ENCODE data around the gene POU2AF1.
A peak's percentile ranks its signal among the peaks of the same experiment; 100 is the strongest.

Gene POU2AF1, protein sequence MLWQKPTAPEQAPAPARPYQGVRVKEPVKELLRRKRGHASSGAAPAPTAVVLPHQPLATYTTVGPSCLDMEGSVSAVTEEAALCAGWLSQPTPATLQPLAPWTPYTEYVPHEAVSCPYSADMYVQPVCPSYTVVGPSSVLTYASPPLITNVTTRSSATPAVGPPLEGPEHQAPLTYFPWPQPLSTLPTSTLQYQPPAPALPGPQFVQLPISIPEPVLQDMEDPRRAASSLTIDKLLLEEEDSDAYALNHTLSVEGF

GRCh38 chr11:111378861-111379601 is at the start of gene POU2AF1:
TSS of gene POU2AF1 (minus strand) at chr11:111379275. CDS start at chr11:111379177, 98 bp downstream.
- H3K27me3 ChIP-seq, result no peaks in the 10 kb centered on the region
- H3K27ac ChIP-seq, result peak within 1 kb of the TSS in 10 of 11 experiments; percentile 57 to 100 (median 98); a peak in 21 of 22 replicates
- TF ChIP-seq Cebpa-rat (IDR thresholded peaks at IDR 0.05), result no peak
- peaks cover 0 to 8% (median 0%) of the 10 kb centered on the region in 11 experiments; a peak in 6 of 22 replicates for H3K9me3 ChIP-seq (replicated peaks in 1 of 11)
- peak within 1 kb of the TSS; percentile 85 to 100 (median 96) for H3K4me2 ChIP-seq
- H3K4me1 ChIP-seq, result peaks cover 22 to 90% (median 76%) of the 10 kb centered on the region in 10 experiments
- peak within 1 kb of the TSS; percentile 58 to 98 (median 93); a peak in 21 of 22 replicates for H3K9ac ChIP-seq
- no peaks in the 10 kb centered on the region for H4K20me1 ChIP-seq
- H3K36me3 ChIP-seq, result peaks cover 0 to 16% (median 5%) of the 10 kb centered on the region in 11 experiments; a peak in 7 of 22 replicates
- peak within 1 kb of the TSS; percentile 40 to 70 (median 61) for H3K4me3 ChIP-seq

GRCh38 chr11:111428113-111428876 is 49.2 kb upstream of the POU2AF1 start:
- H3K9me3 ChIP-seq (replicated peaks in 1 of 11), result no peaks in the 10 kb centered on the region
- H3K36me3 ChIP-seq, result no peaks in the 10 kb centered on the region
- peak overlapping the region in 4 of 11 experiments; percentile 11 to 44 (median 44); a peak in 3 of 22 replicates for H3K9ac ChIP-seq
- no peak for TF ChIP-seq Cebpa-rat (IDR thresholded peaks at IDR 0.05)
- no peaks in the 10 kb centered on the region for H3K27me3 ChIP-seq
- H3K4me1 ChIP-seq, result peaks cover 0 to 74% (median 40%) of the 10 kb centered on the region in 10 experiments; a peak in 16 of 20 replicates
- H3K27ac ChIP-seq, result peak overlapping the region in 6 of 11 experiments; percentile 5 to 65 (median 60); a peak in 10 of 22 replicates
- H4K20me1 ChIP-seq, result no peaks in the 10 kb centered on the region
- H3K4me2 ChIP-seq, result peak overlapping the region in 9 of 11 experiments; percentile 11 to 88 (median 76); a peak in 17 of 22 replicates
- no peak overlapping the region for H3K4me3 ChIP-seq

GRCh38 chr11:111427471-111427912 is 48.4 kb upstream of the POU2AF1 start:
- Histone ChIP-seq H3K9me3 (replicated peaks in 1 of 11) (no peaks in the 10 kb centered on the region), H3K27ac (peak overlapping the region in 6 of 11 experiments; percentile 5 to 65 (median 60); a peak in 10 of 22 replicates), H3K9ac (peak overlapping the region in 4 of 11 experiments; percentile 11 to 44 (median 44); a peak in 7 of 22 replicates), H3K4me2 (peak overlapping the region in 9 of 11 experiments; percentile 11 to 88 (median 76); a peak in 17 of 22 replicates), H3K4me1 (peaks cover 0 to 82% (median 48%) of the 10 kb centered on the region in 10 experiments; a peak in 16 of 20 replicates), H3K27me3 (no peaks in the 10 kb centered on the region), H3K4me3 (no peak overlapping the region), H4K20me1 (no peaks in the 10 kb centered on the region), H3K36me3 (no peaks in the 10 kb centered on the region)
- TF ChIP-seq Cebpa-rat (IDR thresholded peaks at IDR 0.05), result no peak

- H3K4me2 ChIP-seq, result peak overlapping the region in 8 of 11 experiments; percentile 58 to 88 (median 79); a peak in 16 of 22 replicates
- H3K9ac ChIP-seq, result peak overlapping the region in 1 of 11 experiments; percentile 43; a peak in 1 of 22 replicates
- H3K36me3 ChIP-seq, result no peaks in the 10 kb centered on the region
- peaks cover 0 to 91% (median 57%) of the 10 kb centered on the region in 10 experiments; a peak in 16 of 20 replicates for H3K4me1 ChIP-seq
- peak overlapping the region in 4 of 11 experiments; percentile 56 to 65 (median 64); a peak in 4 of 22 replicates for H3K27ac ChIP-seq
- H3K27me3 ChIP-seq, result no peaks in the 10 kb centered on the region
- no peaks in the 10 kb centered on the region for H4K20me1 ChIP-seq
- H3K9me3 ChIP-seq (replicated peaks in 1 of 11), result no peaks in the 10 kb centered on the region
- TF ChIP-seq Cebpa-rat (IDR thresholded peaks at IDR 0.05), result no peak
- H3K4me3 ChIP-seq, result no peak overlapping the region
Observed at GRCh38 chr11:111426617-111427016, 47.5 kb upstream of the POU2AF1 start.

- Histone ChIP-seq H4K20me1 (no peaks in the 10 kb centered on the region), H3K9me3 (replicated peaks in 1 of 11) (peaks cover 0 to 15% (median 0%) of the 10 kb centered on the region in 11 experiments; a peak in 7 of 22 replicates), H3K4me3 (no peak overlapping the region), H3K4me2 (peak overlapping the region in 6 of 11 experiments; percentile 36 to 92 (median 90); a peak in 10 of 22 replicates), H3K27me3 (no peaks in the 10 kb centered on the region), H3K36me3 (no peaks in the 10 kb centered on the region), H3K27ac (no peak overlapping the region), H3K4me1 (peaks cover 16 to 98% (median 76%) of the 10 kb centered on the region in 10 experiments), H3K9ac (no peak overlapping the region; a peak in 1 of 22 replicates)
- TF ChIP-seq Cebpa-rat (IDR thresholded peaks at IDR 0.05), result no peak
Observed at GRCh38 chr11:111423250-111423615, 44.2 kb upstream of the POU2AF1 start.

GRCh38 chr11:111422494-111423249 is 43.6 kb upstream of the POU2AF1 start:
- TF ChIP-seq Cebpa-rat (IDR thresholded peaks at IDR 0.05), result no peak
- H3K4me2 ChIP-seq, result peak overlapping the region in 8 of 11 experiments; percentile 15 to 92 (median 89); a peak in 15 of 22 replicates
- H3K4me3 ChIP-seq, result no peak overlapping the region
- H3K27me3 ChIP-seq, result no peaks in the 10 kb centered on the region
- peaks cover 21 to 98% (median 76%) of the 10 kb centered on the region in 10 experiments for H3K4me1 ChIP-seq
- no peaks in the 10 kb centered on the region for H4K20me1 ChIP-seq
- H3K9me3 ChIP-seq (replicated peaks in 1 of 11), result peaks cover 0 to 15% (median 0%) of the 10 kb centered on the region in 11 experiments; a peak in 7 of 22 replicates
- no peaks in the 10 kb centered on the region for H3K36me3 ChIP-seq
- H3K27ac ChIP-seq, result peak overlapping the region in 4 of 11 experiments; percentile 4 to 22 (median 14); a peak in 4 of 22 replicates
- no peak overlapping the region; a peak in 1 of 22 replicates for H3K9ac ChIP-seq

DNA sequence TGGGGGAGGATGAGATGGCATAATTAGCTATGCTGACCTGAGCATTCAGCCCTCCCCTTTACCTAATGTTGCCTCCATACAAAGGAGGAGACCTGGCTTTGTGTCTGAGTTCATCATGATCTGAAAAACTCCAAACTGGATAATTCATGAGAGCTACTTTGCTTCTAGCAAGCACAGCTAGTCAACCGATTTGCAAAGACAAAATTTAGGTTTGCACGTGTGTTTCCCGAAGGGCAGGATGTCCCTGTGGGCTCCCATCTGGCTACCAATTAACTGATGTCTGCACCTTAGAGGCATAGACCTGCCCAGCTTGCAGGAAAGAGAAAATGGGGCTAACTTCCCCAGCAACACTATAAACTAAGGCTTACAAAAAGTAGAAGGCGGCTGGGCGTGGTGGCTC is 42.2 kb upstream of the POU2AF1 start:
- TF ChIP-seq Cebpa-rat (IDR thresholded peaks at IDR 0.05), result no peak
- Histone ChIP-seq H3K4me2 (peak overlapping the region in 8 of 11 experiments; percentile 8 to 92 (median 89); a peak in 14 of 22 replicates), H3K36me3 (no peaks in the 10 kb centered on the region), H3K9ac (0 out of 22 replicates have a peak overlapping the region, but pooled peaks of 1 of the 11 experiments have one; percentile 11), H4K20me1 (no peaks in the 10 kb centered on the region), H3K4me1 (peaks cover 35 to 98% (median 77%) of the 10 kb centered on the region in 10 experiments), H3K4me3 (no peak overlapping the region), H3K27me3 (no peaks in the 10 kb centered on the region), H3K27ac (peak overlapping the region in 3 of 11 experiments; percentile 8 to 22 (median 15); a peak in 3 of 22 replicates), H3K9me3 (replicated peaks in 1 of 11) (peaks cover 0 to 15% (median 0%) of the 10 kb centered on the region in 11 experiments; a peak in 7 of 22 replicates)

All from BLaER1 treated with 17β-estradiol and CSF1 and Interleukin-3, amounts not matched to agents 10 nM and 100 nM (cell line).